Measurements from ENCODE around the gene ZBTB5. TPM values are rescaled to one million over a fixed set of nuclear protein-coding genes. Genes with fewer than 3 reads are reported as not detected.

The ZBTB5 gene
- total and polyA plus RNA-seq, 9 of the 15 experiments (the other 6 are each of a cell fraction or from before 2014, with no cell fraction given) = 2.3 to 43.2 (median 15.5) TPM

- TF ChIP-seq NELFE (IDR thresholded peaks at IDR 0.05; ENCODE audit: insufficient read depth, insufficient read length) (no peak), ZNF780A (CRISPR knock-in tag; IDR thresholded peaks at IDR 0.05) (no peak), CHD7 (IDR thresholded peaks at IDR 0.05; ENCODE audit: low read depth, low read length) (peak; percentile 28), CREM (IDR thresholded peaks at IDR 0.05; ENCODE audit: low read depth) (peak; percentile 72), TEAD2 (tag; IDR thresholded peaks at IDR 0.05) (no peak), E2F8 (IDR thresholded peaks at IDR 0.05; ENCODE audit: low read depth, partially characterized antibody) (no peak), SUPT5H (IDR thresholded peaks at IDR 0.05) (peak; percentile 55; the same call in 1 of the 2 replicates)
These were observed 46.1 kb upstream of the ZBTB5 start (continued) for GRCh38 chr9:37511016-37512010.

All from K562 (cell line).